ENCODE data around the gene WDR48.

Gene WDR48

DNA sequence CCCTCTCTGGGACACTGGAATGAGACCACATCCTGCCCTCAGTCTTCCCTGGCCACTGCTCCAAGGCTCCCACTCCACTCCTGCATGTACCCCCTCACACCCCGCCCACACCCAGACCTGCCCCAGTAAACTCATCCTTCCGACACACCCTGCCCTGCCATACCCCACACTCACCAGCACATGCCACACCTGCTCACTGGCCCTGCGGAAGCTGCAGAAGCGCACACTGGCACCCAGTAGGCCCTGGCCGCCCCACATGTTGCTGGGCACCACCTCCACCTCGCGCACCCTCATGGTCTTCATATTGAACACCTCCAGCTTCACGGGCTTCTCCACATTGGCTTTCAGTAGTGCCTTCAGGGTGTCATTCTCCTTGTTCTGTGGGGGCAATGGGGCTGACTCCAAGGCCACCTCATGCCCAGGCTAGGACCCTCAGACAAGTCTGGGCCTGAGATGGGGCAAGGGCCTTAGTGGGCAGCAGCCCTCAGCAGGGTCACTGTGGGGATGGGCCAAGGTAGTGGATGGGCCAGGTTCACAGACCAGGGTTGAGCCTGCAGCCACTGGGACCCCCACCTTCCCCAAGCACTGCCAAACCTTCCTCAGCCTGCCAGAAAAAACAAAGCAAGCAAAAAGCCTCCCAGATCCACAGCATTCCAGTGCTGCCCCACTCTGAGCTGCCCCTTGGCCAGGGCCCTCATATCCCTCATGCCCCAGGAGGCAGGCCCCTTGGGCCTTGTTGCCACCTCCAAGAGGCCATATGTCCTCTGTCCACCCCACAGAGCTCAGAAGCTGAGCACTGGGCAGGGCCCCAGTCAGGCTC, 50.9 kb downstream of the WDR48 start:
- DNase-seq (ENCODE audit: low spot score): no peak

DNA sequence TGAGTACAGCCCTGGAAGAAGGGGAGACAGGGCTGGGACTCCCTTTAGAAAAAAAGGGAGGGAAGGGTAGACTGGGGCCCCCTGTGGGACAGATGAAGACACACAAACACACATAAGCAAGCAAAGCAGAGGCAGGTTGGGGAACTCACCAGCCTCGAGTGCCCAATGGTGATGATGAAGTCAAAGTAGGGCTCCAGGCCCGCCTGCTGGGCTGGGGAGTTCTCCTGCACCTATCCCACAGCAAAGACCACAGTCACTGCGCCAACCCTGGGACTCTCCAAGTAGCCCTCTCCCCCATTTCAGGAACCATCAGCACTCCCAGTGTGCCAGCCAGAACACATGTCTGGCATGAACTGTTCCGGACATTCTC, 51.5 kb downstream of the WDR48 start:
- peak; percentile 57 for DNase-seq (ENCODE audit: low spot score)

DNA sequence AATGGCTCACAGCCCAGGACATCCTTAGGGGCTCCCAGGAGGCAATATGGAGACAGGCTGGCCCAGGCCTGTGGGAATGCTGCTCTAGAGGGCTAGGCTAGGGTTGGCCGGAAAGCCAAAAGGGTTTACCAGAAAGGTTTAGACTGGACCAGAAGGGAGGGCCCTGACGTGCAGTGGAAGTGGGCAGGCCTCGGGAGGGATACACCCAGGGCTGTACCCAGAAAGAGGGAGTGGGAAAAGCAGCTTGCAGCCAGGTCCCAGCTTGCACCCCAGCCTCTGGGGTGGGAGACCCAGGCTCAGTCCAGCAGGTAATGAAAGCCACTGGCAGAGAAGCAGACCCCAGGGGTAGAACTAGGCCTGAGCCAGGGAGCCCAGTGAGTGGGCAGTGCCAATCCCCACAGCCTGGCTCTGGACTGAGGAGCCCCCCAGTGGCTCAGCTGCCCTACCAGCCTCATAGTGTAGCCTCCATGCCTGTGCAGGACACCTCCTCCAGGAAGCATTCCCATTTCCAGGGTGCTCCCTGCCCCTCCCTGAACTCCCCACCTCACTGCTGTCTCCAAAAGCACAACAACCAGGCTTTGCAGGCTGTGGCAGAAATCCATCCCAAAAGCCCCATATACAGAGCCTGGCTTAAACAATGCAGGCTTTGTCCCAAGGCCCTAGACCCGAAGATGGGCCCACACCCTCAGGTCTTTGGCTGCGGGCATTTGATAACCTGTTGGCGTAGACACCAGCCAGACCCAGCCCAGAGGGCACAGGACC, 52.2 kb downstream of the WDR48 start:
- DNase-seq (ENCODE audit: low spot score): no peak

DNA sequence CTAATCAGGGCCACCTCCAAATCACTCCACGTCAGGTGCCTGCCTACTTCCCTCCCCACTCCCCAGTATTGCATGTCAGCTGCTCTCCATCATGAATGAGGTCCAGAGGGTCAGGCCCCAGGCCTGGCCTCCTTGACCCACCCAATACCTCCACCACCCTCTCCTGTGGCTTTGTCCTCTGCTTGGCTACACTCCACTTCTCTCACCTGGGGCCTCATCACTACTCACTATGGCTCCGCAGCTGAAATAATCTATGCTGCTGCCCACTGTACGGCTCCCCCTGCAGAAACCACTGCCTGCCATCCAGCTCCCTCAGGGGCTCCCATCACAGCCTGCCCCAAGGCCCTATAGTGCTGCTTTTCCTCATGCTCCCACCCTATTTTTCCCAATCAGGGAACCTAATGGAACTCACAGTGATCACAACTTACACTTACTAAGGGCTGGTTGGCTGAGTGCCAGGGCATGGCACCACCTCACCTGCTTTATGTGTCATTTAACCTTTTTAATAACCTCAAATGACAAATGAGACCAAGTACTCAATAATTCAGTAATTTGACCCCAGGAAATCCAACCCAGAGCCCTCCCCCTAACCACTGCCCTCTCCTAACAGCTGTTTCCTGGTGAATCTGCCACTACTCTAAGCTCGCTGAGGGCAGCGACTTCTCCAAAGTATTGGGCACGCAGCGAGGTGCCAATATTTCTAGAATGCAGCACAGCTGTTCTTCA, 53.3 kb downstream of the WDR48 start:
- no peak for DNase-seq (ENCODE audit: low spot score)

DNA sequence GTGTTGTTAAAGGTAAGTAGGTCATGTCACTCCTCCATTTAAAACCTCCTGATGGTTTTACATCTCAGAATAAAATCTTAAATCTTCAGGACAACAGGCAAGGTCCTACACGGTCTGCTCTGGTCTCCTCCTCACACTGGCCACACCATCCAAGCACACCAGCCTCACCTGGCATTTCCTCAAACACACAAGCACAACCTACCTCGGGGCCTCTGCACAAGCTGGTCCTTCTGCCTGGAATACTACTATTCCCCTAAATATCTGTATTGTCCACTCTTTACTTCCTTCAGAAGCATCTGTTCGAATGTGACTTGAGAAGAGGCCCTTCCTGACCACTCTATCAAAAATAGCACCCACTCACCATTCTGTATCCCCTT, 53.9 kb downstream of the WDR48 start:
- no peak for DNase-seq (ENCODE audit: low spot score)

DNA sequence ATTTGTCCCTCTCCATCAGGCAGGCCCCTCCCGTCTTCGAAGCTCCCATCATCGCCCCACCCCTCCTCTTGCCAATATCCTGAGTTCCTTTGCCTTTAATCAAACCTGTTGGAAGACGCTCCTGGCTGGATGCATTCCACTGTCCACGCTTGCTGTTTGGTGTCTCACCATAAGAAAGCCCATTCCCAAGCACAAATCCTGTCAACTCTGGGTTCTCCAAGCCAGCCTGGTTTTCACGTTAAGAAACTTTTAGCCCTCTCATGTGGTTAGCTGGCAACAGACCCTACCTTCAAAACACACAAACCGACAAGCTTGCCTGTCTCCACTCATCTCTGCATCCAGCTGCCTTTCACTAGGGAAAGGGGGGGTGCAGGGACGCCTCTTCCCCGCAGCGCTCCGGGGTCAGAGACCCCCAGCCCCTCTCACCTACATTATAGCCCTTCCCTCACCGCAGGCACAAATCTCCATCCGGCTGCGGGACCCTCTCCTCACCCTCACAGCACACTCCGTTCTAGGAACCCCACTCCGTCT, 54.5 kb downstream of the WDR48 start:
- DNase-seq (ENCODE audit: low spot score): no peak

DNA sequence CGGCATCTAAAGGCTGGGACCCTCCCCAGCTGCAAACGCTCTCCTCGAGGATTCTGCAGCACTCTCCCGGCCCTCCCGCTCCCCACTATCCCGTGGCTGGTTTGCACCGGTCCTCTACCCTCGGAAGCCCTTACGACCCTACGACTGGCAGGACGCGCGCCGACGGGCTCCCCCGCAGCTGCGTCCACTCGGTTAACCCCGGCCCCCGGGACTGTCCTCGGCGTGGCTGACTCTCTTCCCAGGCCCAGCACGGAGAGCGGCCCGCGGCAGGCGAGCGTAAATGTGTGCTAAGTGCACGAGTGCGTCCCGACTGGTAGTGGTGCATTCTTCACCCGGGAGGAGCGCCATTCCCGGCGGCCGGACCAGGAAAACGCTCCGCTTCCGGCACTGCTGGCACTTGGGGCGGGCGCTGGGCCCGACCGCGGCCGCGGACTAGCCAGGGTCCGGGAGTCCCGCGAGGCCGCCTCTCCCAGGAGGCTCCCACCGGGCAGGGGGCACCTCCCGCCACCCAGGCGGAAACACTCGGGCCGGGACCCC, 55.1 kb downstream of the WDR48 start:
- peak; percentile 81 for DNase-seq (ENCODE audit: low spot score)

DNA sequence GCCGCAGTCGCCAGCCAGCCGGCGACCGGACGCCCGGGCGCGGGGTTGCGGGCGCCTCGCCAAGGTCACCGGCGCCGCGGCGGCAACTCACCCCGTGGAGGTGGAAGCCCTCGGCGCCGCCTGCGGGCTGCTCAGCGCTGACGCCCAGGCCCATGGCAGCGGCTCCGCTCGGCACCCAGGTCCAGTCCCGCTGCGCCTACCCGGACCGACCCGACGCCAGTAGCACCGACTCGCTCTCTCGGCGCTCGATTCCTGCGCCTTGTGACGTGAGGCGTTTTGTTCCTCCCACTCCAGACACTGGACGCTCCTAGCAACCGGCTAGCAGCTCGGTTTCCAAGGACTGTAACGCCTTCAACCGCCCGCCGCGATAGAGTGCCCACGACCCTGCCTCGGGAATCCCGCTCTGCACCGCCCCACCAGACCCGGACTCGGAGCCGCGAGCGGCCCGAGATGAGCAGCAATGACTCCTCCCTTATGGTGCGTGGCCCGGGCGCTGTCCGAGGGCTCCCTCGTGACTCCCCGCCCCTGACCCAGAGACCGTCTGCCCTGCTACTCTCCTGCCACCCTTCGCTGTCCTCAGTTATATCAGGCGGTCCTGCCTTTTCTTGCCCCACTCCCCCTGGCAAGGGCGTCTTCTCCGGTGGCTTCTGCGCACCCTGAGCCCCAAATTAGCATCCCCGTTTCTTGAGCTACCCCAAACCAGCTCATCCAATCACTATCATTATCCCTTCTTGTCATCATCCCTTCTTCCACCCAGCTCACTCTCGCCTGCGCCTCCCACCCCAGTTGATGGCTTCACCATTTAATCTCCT, 55.8 kb downstream of the WDR48 start, which contains the start of the genes GORASP1 and TTC21A:
GORASP1 (minus strand) TSS at position 240 of the 812 bp plus-strand sequence; CDS start at position 154, 86 bp downstream.
TTC21A (plus strand) TSS at position 293 of the 812 bp plus-strand sequence; CDS start at position 451, 158 bp downstream.
- DNase-seq (ENCODE audit: low spot score): peak; percentile 95

DNA sequence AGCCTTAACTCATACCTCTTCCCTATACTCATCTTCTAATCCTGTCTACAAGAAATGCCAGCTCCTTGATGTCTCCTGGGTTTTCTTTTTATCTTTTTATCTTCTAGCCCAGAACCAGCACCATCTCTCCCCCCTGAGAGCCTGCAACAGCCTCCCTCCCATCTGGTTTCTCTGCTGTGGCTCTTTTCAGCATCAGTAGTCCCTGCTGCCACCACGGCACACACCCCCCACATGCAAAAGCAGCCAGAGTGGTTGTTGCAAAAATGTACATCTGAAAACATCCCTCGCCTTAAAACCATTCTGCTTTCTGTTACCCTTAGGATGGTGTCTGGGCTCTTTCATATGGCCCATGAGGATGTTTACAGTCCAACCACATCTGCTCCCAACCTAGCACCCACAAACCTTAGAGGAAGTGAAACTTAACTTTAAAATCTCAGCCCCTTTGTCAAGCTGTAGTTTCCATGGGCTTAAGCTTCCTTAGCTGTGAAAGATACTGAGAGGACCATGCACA, 56.4 kb downstream of the WDR48 start:
- no peak for DNase-seq (ENCODE audit: low spot score)

DNA sequence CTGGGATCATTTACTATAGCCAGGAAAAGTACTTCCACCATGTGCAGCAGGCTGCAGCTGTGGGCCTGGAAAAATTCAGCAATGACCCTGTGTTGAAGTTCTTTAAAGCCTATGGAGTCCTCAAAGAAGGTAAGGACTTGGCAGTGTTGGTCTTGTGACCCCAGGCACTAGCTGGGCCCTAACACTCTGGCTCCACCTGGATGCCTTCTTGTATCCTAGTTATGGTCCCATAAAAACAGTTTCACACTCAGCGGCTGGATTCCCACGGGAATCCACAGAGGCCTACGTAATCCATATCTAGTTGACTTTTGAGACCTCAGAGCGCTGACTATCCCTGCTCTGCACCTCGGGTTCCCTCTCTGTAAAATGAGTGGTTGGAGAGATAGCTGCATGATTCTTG, 57.3 kb downstream of the WDR48 start:
- DNase-seq (ENCODE audit: low spot score): no peak

DNA sequence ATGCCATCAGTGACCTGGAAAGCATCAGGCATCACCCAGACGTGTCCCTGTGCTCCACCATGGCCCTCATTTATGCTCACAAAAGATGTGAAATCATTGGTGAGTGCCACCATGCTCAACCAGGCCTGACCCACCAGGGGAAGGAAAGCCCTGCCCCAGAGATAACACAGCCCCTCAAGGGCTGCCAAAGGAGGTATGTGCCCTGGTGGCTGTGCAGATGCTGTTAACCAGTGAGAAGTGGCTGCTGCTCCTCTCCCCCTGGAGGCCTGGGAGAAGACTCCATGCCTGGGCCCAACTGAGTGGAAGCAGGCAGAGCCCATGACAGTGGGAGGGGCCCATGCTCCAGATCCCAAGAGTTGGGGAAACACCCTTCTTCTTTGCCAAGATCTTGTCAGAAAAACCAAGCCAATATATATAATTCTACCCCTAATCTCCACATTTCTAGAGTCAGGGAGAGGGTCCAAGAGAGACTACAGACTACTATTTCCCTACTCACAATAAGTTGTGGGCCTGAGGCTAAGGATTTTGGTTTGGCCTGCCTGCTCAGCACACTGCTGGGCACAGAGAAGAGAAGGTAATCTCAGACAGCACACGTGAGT, 58.3 kb downstream of the WDR48 start:
- DNase-seq (ENCODE audit: low spot score): peak; percentile 29

DNA sequence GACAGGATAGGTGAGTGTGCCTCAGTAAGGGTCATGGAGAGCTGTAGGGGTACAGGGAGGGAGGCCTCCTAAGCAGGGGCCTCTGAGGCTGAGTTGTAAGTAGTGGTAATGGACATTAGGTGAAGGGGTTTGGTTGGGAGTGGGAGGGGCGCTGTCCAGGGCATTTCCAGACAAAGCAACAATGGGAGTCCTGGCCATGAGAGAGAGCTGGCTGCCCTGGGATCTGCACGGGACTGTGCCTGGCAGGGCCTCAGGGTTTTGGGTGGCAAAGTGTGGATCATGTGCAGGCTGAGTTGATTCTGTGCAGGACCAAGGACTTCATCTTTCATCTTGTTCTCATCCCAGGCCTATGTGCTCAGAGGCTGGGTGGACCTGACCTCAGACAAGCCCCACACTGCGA, 60.3 kb downstream of the WDR48 start:
- DNase-seq (ENCODE audit: low spot score): no peak

DNA sequence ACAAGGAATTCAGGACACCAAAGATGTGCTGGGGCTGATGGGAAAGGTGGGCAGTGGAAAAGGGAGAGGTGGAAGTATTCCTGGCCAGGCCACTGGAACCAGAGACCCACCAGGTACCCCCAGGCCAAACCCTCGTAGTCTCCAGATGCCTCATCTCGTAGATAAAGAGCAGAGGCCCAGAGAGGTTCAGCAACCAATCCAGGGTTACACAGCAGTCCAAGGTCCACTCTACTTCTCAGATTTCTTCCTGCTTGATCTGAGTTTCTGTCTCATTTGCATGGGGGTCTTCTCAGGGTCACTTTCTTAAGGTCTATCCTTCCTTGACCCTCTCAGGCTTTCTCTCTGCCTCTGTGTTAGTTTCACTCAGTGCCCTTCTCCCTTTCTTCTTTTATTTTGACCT, 60.7 kb downstream of the WDR48 start:
- no peak for DNase-seq (ENCODE audit: low spot score)

DNA sequence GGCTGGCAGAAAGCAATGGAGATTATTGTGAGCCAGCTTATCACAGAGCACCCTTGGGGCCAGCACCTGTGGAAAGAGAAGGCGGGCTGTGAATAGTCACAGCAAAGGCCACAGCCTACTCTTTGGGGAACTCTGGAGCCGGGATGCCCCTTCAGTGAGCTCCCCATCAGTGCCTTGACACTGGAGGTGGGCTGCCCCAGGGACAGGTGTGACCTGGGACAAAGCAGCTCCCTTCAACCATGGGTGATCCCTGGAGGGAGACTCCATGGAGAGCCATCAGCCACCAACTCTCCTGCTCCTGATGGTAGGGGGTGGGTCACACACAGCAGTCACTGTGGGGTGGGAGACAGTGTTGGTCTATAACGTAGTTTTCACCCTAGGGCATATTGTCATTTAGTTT, 61.5 kb downstream of the WDR48 start:
- no peak for DNase-seq (ENCODE audit: low spot score)

DNA sequence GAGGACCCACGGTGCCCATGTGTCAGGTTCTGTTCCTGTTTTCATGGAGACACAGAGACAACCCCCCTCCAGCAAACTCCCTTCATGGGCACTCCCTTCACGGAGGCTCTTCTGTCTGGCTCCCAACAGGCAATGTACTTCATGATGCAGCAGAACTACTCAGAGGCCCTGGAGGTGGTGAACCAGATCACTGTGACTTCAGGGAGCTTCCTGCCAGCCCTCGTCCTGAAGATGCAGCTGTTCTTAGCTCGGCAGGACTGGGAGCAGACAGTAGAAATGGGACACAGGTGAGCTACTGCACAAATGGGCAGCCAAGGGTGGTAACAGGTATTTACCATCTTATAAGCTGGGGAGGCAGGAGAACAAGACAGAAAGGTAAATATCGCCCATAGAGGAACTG, 62.6 kb downstream of the WDR48 start:
- no peak for DNase-seq (ENCODE audit: low spot score)

DNA sequence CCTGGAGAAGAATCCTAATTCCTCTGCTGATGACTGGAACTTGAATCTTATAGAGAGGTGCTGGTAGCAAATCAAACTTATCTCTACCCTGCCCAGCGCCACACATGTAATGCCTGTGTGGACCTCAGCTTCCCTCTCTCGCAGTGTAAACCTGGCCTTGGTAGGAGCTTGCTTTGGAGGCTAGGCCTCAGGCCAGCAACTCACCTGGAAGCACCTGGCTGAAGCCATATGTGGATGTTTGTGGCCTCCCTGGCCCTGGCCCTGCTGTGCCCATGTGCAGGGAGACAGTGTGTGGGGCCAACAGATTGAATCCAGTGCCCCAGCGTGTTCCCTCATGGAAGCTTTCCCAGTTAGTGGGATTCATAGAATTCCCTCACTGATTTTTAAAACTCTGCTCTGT, 64.1 kb downstream of the WDR48 start:
- DNase-seq (ENCODE audit: low spot score): no peak

DNA sequence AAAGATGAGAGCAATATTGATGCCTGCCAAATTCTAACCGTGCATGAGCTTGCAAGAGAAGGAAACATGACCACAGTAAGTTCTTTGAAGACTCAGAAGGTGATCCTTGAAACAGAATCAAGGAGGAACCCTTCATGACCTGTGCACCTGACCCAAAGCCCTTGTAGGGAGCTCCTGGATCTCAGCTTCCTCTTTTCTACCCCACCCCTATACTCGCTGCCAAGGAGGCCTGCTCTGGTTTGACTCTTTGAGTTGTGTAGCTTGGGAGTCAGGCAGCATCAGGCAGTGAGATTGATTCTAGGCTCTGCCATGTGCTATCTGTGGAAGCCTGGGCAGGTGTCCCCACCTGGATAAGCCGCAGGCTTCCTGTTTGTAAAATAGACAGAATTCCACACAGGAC, 66.3 kb downstream of the WDR48 start:
- no peak for DNase-seq (ENCODE audit: low spot score)

DNA sequence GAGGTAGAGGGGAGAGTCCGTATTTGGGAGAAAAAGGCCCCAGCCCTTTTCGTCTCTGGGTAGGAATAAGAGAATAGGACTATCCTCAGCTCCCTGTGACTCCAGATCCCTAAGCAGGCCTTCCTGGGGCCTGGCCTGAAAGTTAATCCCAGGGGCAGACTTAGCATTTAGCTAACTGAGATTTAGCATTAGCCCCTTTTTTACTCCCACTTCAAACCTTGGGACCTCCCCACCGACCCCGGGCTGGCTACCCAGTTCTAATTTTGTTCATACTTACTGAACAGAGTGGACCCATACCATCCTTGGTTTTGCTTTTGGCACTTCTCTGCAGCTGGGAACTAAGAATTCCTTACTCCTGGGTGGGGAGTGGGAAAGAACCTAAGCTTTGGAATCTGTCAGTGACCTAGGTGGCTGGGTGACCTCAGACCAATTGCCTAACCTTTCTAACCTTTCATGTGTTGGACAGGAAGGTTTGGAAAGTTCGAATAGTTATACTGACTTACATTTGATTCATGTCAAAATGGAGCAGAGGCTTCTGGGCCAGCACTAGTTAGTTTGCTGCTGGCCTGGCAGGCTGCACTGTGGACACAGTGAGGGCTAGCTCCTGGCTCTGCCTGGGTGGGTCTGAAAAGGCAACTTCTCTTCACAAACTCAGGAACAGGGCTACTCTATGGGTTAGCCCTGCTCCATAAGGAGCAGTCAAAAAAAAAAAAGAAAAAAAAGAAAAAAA, 67.3 kb downstream of the WDR48 start:
- DNase-seq (ENCODE audit: low spot score): no peak

DNA sequence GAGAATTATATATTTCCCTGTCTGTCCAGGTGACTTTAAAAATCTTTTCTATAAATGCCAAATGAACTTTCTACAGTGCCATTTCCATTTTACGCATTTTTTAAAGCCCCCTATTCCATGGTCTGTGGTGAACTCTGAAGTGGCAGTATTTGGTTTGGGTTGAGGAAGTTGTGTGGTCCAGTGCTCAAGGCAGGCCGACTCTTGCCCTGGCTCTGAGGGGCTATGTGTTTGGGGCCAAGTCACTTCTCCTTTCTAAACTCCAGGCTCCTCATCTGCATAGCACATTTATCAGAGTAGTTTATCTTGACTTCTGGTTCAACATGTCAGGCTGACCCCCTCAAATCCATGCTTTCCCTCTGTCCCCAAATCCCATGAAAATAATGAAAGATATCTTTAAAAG, 69.8 kb downstream of the WDR48 start:
- no peak for DNase-seq (ENCODE audit: low spot score)

DNA sequence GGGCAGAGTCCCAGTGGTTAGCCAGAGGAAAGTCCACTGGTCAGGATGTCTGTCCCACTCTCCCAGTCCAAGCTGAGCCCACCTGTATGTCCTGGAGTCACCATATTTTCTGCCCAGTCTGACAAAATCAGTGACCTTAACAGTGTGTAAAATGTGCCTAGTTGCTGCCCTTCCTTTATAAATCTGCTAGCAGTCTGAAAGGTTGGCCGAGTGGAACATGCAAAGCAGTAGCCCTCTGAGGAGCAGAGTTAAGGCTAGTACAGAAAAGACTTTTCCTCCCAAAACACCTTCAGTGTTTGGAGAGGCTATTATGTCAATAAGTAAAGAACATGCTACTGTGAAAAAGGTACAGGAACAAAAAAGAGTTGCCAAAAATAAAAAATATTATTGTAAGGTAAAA, 71.0 kb downstream of the WDR48 start:
- DNase-seq (ENCODE audit: low spot score): no peak
